GM12891 (cell line): ENCODE results near the gene ITPKC.

Experiments used
- DNase-seq: peaks from one replicate; pipeline ENCODE4 v3.0.0; 2011; ENCODE audit warnings: low spot score; ENCODE audit not compliant: insufficient read length
- FAIRE-seq: peaks from 2 replicates; lab custom pipeline; 2011; peaks lifted over from hg19 to GRCh38; lab: Jason Lieb, UNC
- PAX5 ChIP-seq: IDR thresholded peaks from 2 replicates; pipeline ENCODE4 v1.6.1; 2011; ENCODE audit warnings: low read length, moderate library complexity, mild to moderate bottlenecking; ENCODE audit not compliant: insufficient read depth, severe bottlenecking
- POLR2A ChIP-seq: IDR thresholded peaks from 2 replicates; pipeline ENCODE4 v1.6.1; 2011; ENCODE audit warnings: low read depth, low read length, control low read depth
- POLR2AphosphoS5 ChIP-seq: IDR thresholded peaks from 2 replicates; pipeline ENCODE4 v1.6.1; 2011; ENCODE audit warnings: low read depth, low read length, control low read depth
- POU2F2 ChIP-seq: IDR thresholded peaks from 2 replicates; pipeline ENCODE4 v1.6.1; 2011; ENCODE audit warnings: low read depth, mild to moderate bottlenecking, control low read depth, low read length, moderate library complexity
- SPI1 ChIP-seq: IDR thresholded peaks from 2 replicates; pipeline ENCODE4 v1.6.1; 2011; ENCODE audit warnings: low read depth, low read length, control low read depth
- TAF1 ChIP-seq: IDR thresholded peaks from 2 replicates; pipeline ENCODE4 v1.6.1; 2011; ENCODE audit warnings: low read depth, low read length, control low read depth

Gene ITPKC

DNA sequence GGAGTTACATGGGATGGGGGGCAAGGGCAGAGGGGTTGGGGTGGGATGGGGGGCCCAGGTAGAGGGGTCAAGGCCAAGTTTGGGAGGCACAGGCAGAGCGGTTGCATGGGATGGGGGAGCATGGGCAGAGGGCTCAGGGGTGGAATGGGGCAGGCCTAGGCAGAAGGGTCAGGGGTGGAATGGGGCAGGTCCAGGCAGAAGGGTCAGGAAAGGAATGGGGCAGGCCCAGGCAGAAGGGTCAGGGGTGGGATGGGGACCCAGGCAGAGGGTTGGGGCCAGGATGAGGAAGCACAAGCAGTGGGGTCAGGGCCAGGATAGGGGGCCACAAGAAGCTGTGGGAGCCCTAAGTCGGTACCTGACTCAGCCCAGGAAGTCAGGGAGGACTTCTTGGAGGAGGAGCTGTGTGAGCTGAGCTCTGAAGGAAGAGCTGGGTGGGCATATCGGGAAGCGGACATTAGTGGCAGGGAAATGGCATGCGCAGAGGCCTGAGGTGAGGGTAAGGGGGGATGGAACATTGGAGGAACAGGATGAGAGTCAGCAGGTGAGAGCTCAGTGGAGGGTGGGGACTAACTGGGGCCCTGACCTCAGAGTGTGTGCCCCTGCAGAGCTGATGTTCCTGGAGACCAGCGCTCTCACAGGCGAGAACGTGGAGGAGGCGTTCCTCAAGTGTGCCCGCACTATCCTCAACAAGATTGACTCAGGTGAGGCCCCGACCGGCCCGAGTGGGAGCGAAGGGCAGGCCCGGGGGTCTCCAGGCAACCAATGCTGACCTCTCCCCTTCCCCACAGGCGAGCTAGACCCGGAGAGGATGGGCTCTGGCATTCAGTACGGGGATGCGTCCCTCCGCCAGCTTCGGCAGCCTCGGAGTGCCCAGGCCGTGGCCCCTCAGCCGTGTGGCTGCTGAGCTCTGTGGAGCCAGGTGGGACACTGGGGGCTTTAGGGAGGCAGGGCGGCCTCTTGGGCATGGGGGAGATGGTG, 69.4 kb downstream of the ITPKC start:
- FAIRE-seq (no peak), DNase-seq (no peak)
- TF ChIP-seq SPI1: no peak
- TF ChIP-seq PAX5: no peak
- no peak for TF ChIP-seq POLR2AphosphoS5
- no peak for TF ChIP-seq POLR2A
- TF ChIP-seq TAF1: no peak
- TF ChIP-seq POU2F2: no peak
